H1 (cell line): ENCODE measurements around the gene RAB3IL1. TPM values are rescaled to one million over a fixed set of nuclear protein-coding genes. Genes with fewer than 3 reads are reported as not detected.

Experiments used
- CTCF ChIA-PET: fragments of 300-600 bp; sonication (Branson Sonifier 250); formaldehyde crosslinking; loops from one replicate; lab custom pipeline; 2021; ENCODE audit not compliant: partially characterized antibody; lab: Charles Lee
- POLR2A ChIA-PET: fragments of 300-600 bp; sonication (Branson Sonifier 250); formaldehyde crosslinking; loops from one replicate; lab custom pipeline; 2021; ENCODE audit warnings: inconsistent platforms; ENCODE audit not compliant: partially characterized antibody; lab: Charles Lee
- DNase-seq, 2 experiments: peaks; one replicate each; pipeline versions ENCODE4 v3.0.0 to v3.0.0-alpha.2; 2010 to 2022; ENCODE audit warnings: low spot score in 2 of 2, low read depth in 1 of 2, mixed read lengths in 1 of 2
- FAIRE-seq: peaks from 2 replicates; lab custom pipeline; 2011; peaks lifted over from hg19 to GRCh38; lab: Jason Lieb, UNC
- H2AFZ ChIP-seq: 2 replicates; pipeline ENCODE4 v1.8.1; 2012; ENCODE audit warnings: low read length, inconsistent platforms
- H2AK5ac ChIP-seq: 2 replicates; pipeline ENCODE4 v1.6.1; 2013; ENCODE audit warnings: low read depth, low read length
- H2BK120ac ChIP-seq: replicated peaks from 2 replicates; pipeline ENCODE3; 2013; ENCODE audit warnings: low read depth, low read length, inconsistent platforms
- H2BK12ac ChIP-seq: 2 replicates; pipeline ENCODE4 v1.6.1; 2013; ENCODE audit warnings: low read depth, low read length
- H2BK15ac ChIP-seq: 2 replicates; pipeline ENCODE4 v1.6.1; 2013; ENCODE audit warnings: low read length
- H2BK20ac ChIP-seq: 2 replicates; pipeline ENCODE4 v1.6.1; 2013; ENCODE audit warnings: low read length
- H2BK5ac ChIP-seq: 2 replicates; pipeline ENCODE4 v1.6.1; 2013; ENCODE audit warnings: low read depth, low read length
- H3K14ac ChIP-seq: 2 replicates; pipeline ENCODE4 v1.6.1; 2013; ENCODE audit warnings: inconsistent platforms; ENCODE audit not compliant: insufficient read length
- H3K18ac ChIP-seq: 2 replicates; pipeline ENCODE4 v1.6.1; 2013; ENCODE audit warnings: low read length; ENCODE audit errors: extremely low read depth
- H3K23ac ChIP-seq: 2 replicates; pipeline ENCODE4 v1.6.1; 2013; ENCODE audit warnings: inconsistent platforms; ENCODE audit not compliant: insufficient read length
- H3K23me2 ChIP-seq: 2 replicates; pipeline ENCODE4 v1.6.1; 2013; ENCODE audit warnings: low read depth, low read length
- H3K27ac ChIP-seq: 2 replicates; pipeline ENCODE4 v1.6.1; 2011; ENCODE audit warnings: low read depth, low read length, inconsistent platforms
- H3K27me3 ChIP-seq, 4 experiments: replicated peaks in 1 of 4; 1 replicate in 1 of 4; 2 replicates in 3 of 4; pipeline versions ENCODE4 v1.6.1 to v1.8.1; 2011 to 2013; ENCODE audit warnings: low read length in 3 of 4, mild to moderate bottlenecking in 3 of 4, inconsistent platforms in 2 of 4, mixed read lengths in 2 of 4, moderate library complexity in 1 of 4; ENCODE audit not compliant: control insufficient read depth in 3 of 4, insufficient read depth in 3 of 4; ENCODE audit errors: extremely low read depth in 1 of 4
- H3K36me3 ChIP-seq, 4 experiments: 2 replicates each; pipeline versions ENCODE4 v1.6.1 to v1.8.1; 2011 to 2013; ENCODE audit warnings: mild to moderate bottlenecking in 4 of 4, low read length in 3 of 4, moderate library complexity in 2 of 4, control low read depth in 1 of 4, inconsistent platforms in 1 of 4; ENCODE audit not compliant: insufficient read depth in 4 of 4, control insufficient read depth in 2 of 4
- H3K4ac ChIP-seq: replicated peaks from 2 replicates; pipeline ENCODE3; 2013; ENCODE audit warnings: low read length, low read depth, mixed read lengths, inconsistent platforms; ENCODE audit not compliant: insufficient read length
- H3K4me1 ChIP-seq, 4 experiments: replicated peaks in 1 of 4; 1 replicate in 1 of 4; 2 replicates in 3 of 4; pipeline versions ENCODE4 v1.6.1 to v1.8.1; 2011 to 2013; ENCODE audit warnings: low read length in 3 of 4, inconsistent platforms in 2 of 4, mixed read lengths in 1 of 4; ENCODE audit not compliant: insufficient read depth in 4 of 4, control insufficient read depth in 3 of 4
- H3K4me2 ChIP-seq, 2 experiments: 2 replicates each; pipeline versions ENCODE4 v1.6.1 to v1.8.1; 2011 to 2013; ENCODE audit warnings: low read depth in 2 of 2, low read length in 2 of 2, control low read depth in 1 of 2, inconsistent platforms in 1 of 2, mild to moderate bottlenecking in 1 of 2; ENCODE audit not compliant: insufficient read depth in 1 of 2
- H3K4me3 ChIP-seq, 4 experiments: fragments of 200-600, 300-600 bp in 1 of 4; sonication (generic), shearing (Covaris generic), sonication (Bioruptor Twin) in 1 of 4; 2 replicates each; pipeline versions ENCODE4 v1.5.1 to v1.8.1; 2011 to 2016; ENCODE audit warnings: low read length in 4 of 4, low read depth in 3 of 4, control low read depth in 2 of 4, inconsistent platforms in 2 of 4, mild to moderate bottlenecking in 2 of 4, mixed read lengths in 1 of 4, moderate library complexity in 1 of 4; ENCODE audit not compliant: insufficient read depth in 2 of 4; ENCODE audit errors: extremely low read depth in 1 of 4
- H3K56ac ChIP-seq: replicated peaks from 2 replicates; pipeline ENCODE3; 2013; ENCODE audit warnings: low read depth, mild to moderate bottlenecking, mixed read lengths, low read length, inconsistent platforms; ENCODE audit not compliant: insufficient read length
- H3K79me1 ChIP-seq: 2 replicates; pipeline ENCODE4 v1.6.1; 2013; ENCODE audit warnings: low read depth, low read length, control low read depth
- H3K79me2 ChIP-seq, 2 experiments: 2 replicates each; pipeline versions ENCODE4 v1.6.1 to v1.8.1; 2012 to 2013; ENCODE audit warnings: low read length in 2 of 2, mild to moderate bottlenecking in 2 of 2, inconsistent platforms in 1 of 2; ENCODE audit not compliant: insufficient read depth in 2 of 2, control insufficient read depth in 1 of 2
- H3K9ac ChIP-seq, 4 experiments: replicated peaks in 1 of 4; 1 replicate in 1 of 4; 2 replicates in 3 of 4; pipeline versions ENCODE4 v1.6.1 to v1.8.1; 2011 to 2013; ENCODE audit warnings: low read depth in 3 of 4, low read length in 3 of 4, control low read depth in 2 of 4, mild to moderate bottlenecking in 2 of 4, moderate library complexity in 2 of 4, inconsistent platforms in 1 of 4; ENCODE audit errors: extremely low read depth in 1 of 4
- H3K9me3 ChIP-seq, 2 experiments: 2 replicates each; pipeline versions ENCODE4 v1.6.1 to v1.8.1; 2012 to 2013; ENCODE audit warnings: mild to moderate bottlenecking in 2 of 2, moderate library complexity in 2 of 2, control low read depth in 1 of 2, inconsistent platforms in 1 of 2, low read depth in 1 of 2, low read length in 1 of 2, mixed read lengths in 1 of 2; ENCODE audit not compliant: insufficient read depth in 2 of 2
- H4K20me1 ChIP-seq, 2 experiments: replicated peaks in 1 of 2; 2 replicates each; pipeline versions ENCODE3 to v1.8.1; 2011 to 2013; ENCODE audit warnings: inconsistent platforms in 2 of 2, low read length in 2 of 2, mild to moderate bottlenecking in 1 of 2; ENCODE audit not compliant: insufficient read depth in 2 of 2, control insufficient read depth in 1 of 2
- H4K5ac ChIP-seq: 2 replicates; pipeline ENCODE4 v1.6.1; 2013; ENCODE audit warnings: low read length, low read depth, mixed read lengths, inconsistent platforms; ENCODE audit not compliant: insufficient read length
- H4K8ac ChIP-seq: 2 replicates; pipeline ENCODE4 v1.8.0; 2013; ENCODE audit warnings: mild to moderate bottlenecking, moderate library complexity, low read length, inconsistent platforms; ENCODE audit not compliant: insufficient read depth; ENCODE audit errors: extremely low read depth
- H4K91ac ChIP-seq: replicated peaks from 2 replicates; pipeline ENCODE3; 2013; ENCODE audit warnings: low read length, mixed read lengths, inconsistent platforms; ENCODE audit not compliant: insufficient read length
- RAD21 ChIP-seq, 2 experiments: IDR thresholded peaks in 1 of 2; conservative IDR thresholded peaks in 1 of 2; 2 replicates each; pipeline ENCODE4 v1.6.1; 2011; ENCODE audit warnings: low read depth in 2 of 2, low read length in 2 of 2, improper control_type of control experiment in 1 of 2, inconsistent platforms in 1 of 2, mild to moderate bottlenecking in 1 of 2, moderate library complexity in 1 of 2
- RFX5 ChIP-seq: IDR thresholded peaks from 2 replicates; pipeline ENCODE4 v1.6.1; 2011; ENCODE audit warnings: low read depth, low read length, improper control_type of control experiment, borderline replicate concordance
- WGBS, 2 experiments: shearing (Covaris generic) in 1 of 2; methylation state at CpG; one replicate each; pipeline versions ENCODE4 v1.1.6 to v1.1.7; 2013 to 2015; ENCODE audit warnings: low lambda C conversion rate in 2 of 2, mixed read lengths in 2 of 2, inconsistent platforms in 1 of 2, low coverage in 1 of 2, missing lambda C conversion rate in 1 of 2; ENCODE audit not compliant: insufficient replicate concordance in 2 of 2, insufficient coverage in 1 of 2, insufficient read length in 1 of 2; ENCODE audit errors: extremely low coverage in 1 of 2, missing lambda C conversion rate in 1 of 2; 5-methylcytosine and 5-hydroxymethylcytosine counted together
- polyA plus RNA-seq, 7 experiments: library from polyadenylated mRNA; depleted of rRNA in 3 of 7; stranded (reverse) in 5 of 7; unstranded in 2 of 7; fragments of >200 nt in 5 of 7; fragments of 200-250 nt in 2 of 7; gene quantifications; 1 replicate in 5 of 7; 2 replicates in 1 of 7; 4 replicates in 1 of 7; pipeline versions ENCODE4 v1.2.1 to v1.2.3, GENCODE V29; 2011 to 2013; ENCODE audit warnings: missing spikeins in 2 of 7, mixed read lengths in 2 of 7
- total RNA-seq: library from RNA; stranded (reverse); fragmentation: NEBNext Ultra II Directional; extraction: Animal tissue kit (Norgen Biotek cat#: 25700); gene quantifications from 2 replicates; pipeline ENCODE4 v1.2.1, GENCODE V29; 2021

RAB3IL1 gene
- total and polyA plus RNA-seq, 2 of the 8 experiments (the other 6 are each of a cell fraction or from before 2014, with no cell fraction given): 6.8 to 7.9 TPM

- Histone ChIP-seq H4K5ac (no peak overlapping the region), H3K18ac (no peak overlapping the region), H2AK5ac (0 out of 2 replicates have a peak overlapping the region, but pooled peaks have one; percentile 28), H3K9ac (no peak overlapping the region), H2BK15ac (no peak overlapping the region), H3K23me2 (no peaks in the 10 kb centered on the region; the same call in 1 of the 2 replicates), H3K27me3 (no peaks in the 10 kb centered on the region), H4K91ac (no peak overlapping the region), H3K9me3 (no peaks in the 10 kb centered on the region), H2BK12ac (no peak overlapping the region), H2BK20ac (no peak overlapping the region), H3K4ac (no peak overlapping the region), H3K23ac (no peak overlapping the region), H3K4me2 (no peak overlapping the region), H4K20me1 (peaks cover 0 to 9% of the 10 kb centered on the region in 2 experiments), H2AFZ (no peak overlapping the region), H3K4me1 (peaks cover 0 to 15% (median 6%) of the 10 kb centered on the region in 4 experiments; a peak in 5 of 7 replicates), H3K4me3 (no peak overlapping the region), H2BK120ac (no peak overlapping the region), H3K27ac (no peak overlapping the region), H2BK5ac (peak overlapping the region; percentile 24; the same call in 1 of the 2 replicates), H3K14ac (no peak overlapping the region), H3K36me3 (no peaks in the 10 kb centered on the region), H3K56ac (no peak overlapping the region), H4K8ac (peak overlapping the region; percentile 23; the same call in 1 of the 2 replicates), H3K79me1 (no peaks in the 10 kb centered on the region; the same call in 1 of the 2 replicates), H3K79me2 (peaks cover 0 to 2% of the 10 kb centered on the region in 2 experiments; a peak in 1 of 4 replicates)
- FAIRE-seq (no peak), DNase-seq (peak in 1 of 2 experiments; percentile 45)
- no peak for TF ChIP-seq RFX5
- 0 out of 4 replicates have a peak, but pooled peaks of 1 of the 2 experiments have one; percentile 2 for TF ChIP-seq RAD21 (IDR thresholded peaks at IDR 0.05 in 1 of 2, conservative IDR thresholded peaks at IDR 0.05 in 1 of 2; ENCODE audit: low read depth in 2 of 2, low read length in 2 of 2)
- ChIA-PET POLR2A (interaction anchor here (1.1 to 2.6 kb wide), 7 partner anchors 10 to 83 kb away, joined by 4 to 15 read pairs (median 4); no protein-coding TSS in a partner anchor), CTCF (interaction anchor here (1.0 to 23.2 kb wide), 7 partner anchors 11 to 223 kb away, joined by 3 to 658 read pairs (median 15); partner anchors contain the start of gene BEST1)
- 86% methylated on average over 7 of the region's 7 CpGs; no CpG with 5 or more reads in 1 of the 2 experiments for whole genome bisulfite sequencing, 2 experiments
Observed at GRCh38 chr11:61885166-61885778, 32.1 kb downstream of the RAB3IL1 start.
